GM19043 (cell line): ENCODE measurements around the gene ANO4.

ENCODE experiments used
- ATAC-seq: cut with Tn5 transposase; IDR thresholded peaks from one replicate; pipeline ENCODE4 v1.9.1; 2021; ENCODE audit warnings: low read depth; ENCODE audit not compliant: unreplicated experiment

Gene ANO4

GRCh38 chr12:100800723-100801122 lies 6.1 kb downstream of the ANO4 start:
- ATAC-seq, result no peak

GRCh38 chr12:100801320-100801719 lies 6.7 kb downstream of the ANO4 start:
- ATAC-seq, result no peak

GRCh38 chr12:100808777-100809176 lies 14.2 kb downstream of the ANO4 start:
- ATAC-seq, result no peak

GRCh38 chr12:100820314-100820713 lies 25.7 kb downstream of the ANO4 start:
- ATAC-seq, result no peak

GRCh38 chr12:100823963-100824362 lies 29.4 kb downstream of the ANO4 start:
- no peak for ATAC-seq

GRCh38 chr12:100824476-100824875 lies 29.9 kb downstream of the ANO4 start:
- no peak for ATAC-seq

- ATAC-seq, result no peak
Observed at GRCh38 chr12:100826323-100826722, 31.7 kb downstream of the ANO4 start.

- ATAC-seq, result no peak
Observed at GRCh38 chr12:100827901-100828520, 33.4 kb downstream of the ANO4 start.

GRCh38 chr12:100830003-100830795 lies 35.6 kb downstream of the ANO4 start:
- ATAC-seq, result no peak

GRCh38 chr12:100833282-100833681 lies 38.7 kb downstream of the ANO4 start:
- no peak for ATAC-seq

GRCh38 chr12:100840748-100841147 lies 46.2 kb downstream of the ANO4 start:
- ATAC-seq, result no peak

GRCh38 chr12:100842156-100842555 lies 47.6 kb downstream of the ANO4 start:
- ATAC-seq, result no peak

- no peak for ATAC-seq
Observed at GRCh38 chr12:100843061-100843460, 48.5 kb downstream of the ANO4 start.

GRCh38 chr12:100845095-100845494 lies 50.5 kb downstream of the ANO4 start:
- ATAC-seq, result no peak

GRCh38 chr12:100851637-100852036 lies 57.1 kb downstream of the ANO4 start:
- no peak for ATAC-seq

- no peak for ATAC-seq
Observed at GRCh38 chr12:100857418-100857817, 62.8 kb downstream of the ANO4 start.

GRCh38 chr12:100857971-100858370 lies 63.4 kb downstream of the ANO4 start:
- ATAC-seq, result no peak

- ATAC-seq, result no peak
Observed at GRCh38 chr12:100858656-100859055, 64.1 kb downstream of the ANO4 start.

GRCh38 chr12:100859063-100859627 lies 64.6 kb downstream of the ANO4 start:
- no peak for ATAC-seq

- ATAC-seq, result no peak
Observed at GRCh38 chr12:100860611-100861010, 66.0 kb downstream of the ANO4 start.

GRCh38 chr12:100862676-100863075 lies 68.1 kb downstream of the ANO4 start:
- ATAC-seq, result no peak

GRCh38 chr12:100864366-100864765 lies 69.8 kb downstream of the ANO4 start:
- ATAC-seq, result no peak
